Measurements from ENCODE around the gene EMID1.
"Not testable (repeated sequence)": the region's sequence is repeated elsewhere in the genome, so short reads cannot be mapped to it uniquely, and the experiment has no call there.

The EMID1 gene

GRCh38 chr22:29226351-29226981 is 20.8 kb downstream of the EMID1 start:
- in situ Hi-C loops (cut with MboI; ENCODE audit: low sequenced_read_pairs, unreplicated experiment) = loop anchor here (25.0 kb wide), 1 partner anchor 364 kb away; no protein-coding TSS in a partner anchor
- TF ChIP-seq CTCF (IDR thresholded peaks at IDR 0.05; ENCODE audit: borderline replicate concordance, control extremely low read depth, extremely low read depth, insufficient read depth, missing control alignments) = no peak
- no peak for DNase-seq (ENCODE audit: low spot score)

DNA sequence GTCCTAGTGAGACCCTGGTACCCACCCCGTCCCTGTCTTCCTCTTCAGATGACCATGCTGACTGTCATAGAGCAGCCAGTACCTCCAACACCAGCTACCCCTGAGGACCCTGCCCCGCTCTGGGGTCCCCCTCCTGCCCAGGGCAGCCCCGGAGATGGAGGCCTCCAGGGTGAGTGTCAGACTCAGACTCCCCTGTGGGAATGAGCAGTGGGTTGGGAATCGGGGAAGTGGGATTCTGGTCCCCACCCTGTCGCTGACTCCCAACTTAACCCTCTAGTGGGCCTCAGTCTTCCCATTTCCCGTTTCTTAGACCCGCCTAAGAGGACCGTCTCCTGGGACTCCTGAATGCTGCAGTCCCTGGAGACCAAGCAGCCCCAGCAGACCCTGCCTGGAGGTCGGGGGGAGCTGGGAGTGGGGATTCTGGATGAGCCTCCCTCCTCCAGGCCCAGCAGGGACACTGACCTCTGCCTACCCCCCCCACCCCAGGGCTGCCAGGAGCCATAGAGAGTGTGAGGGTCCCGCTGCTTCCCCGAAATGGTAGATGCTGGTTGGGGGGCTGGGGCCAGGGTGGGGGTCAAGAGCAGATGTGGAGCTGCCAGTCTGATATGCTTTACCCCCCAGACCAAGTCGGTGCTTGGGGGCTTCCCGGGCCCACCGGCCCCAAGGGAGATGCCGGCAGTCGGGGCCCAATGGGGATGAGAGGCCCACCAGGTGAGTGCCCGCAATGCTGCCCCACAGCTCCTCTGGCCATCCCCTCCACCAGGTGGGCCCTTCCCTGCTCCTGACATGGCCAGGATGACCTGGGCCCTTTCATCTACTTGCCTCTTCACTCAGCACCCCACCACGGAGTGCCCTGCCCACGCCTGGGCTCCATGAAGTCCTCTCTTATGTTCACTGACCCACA is 25.5 kb downstream of the EMID1 start:
- in situ Hi-C loops (cut with MboI; ENCODE audit: low sequenced_read_pairs, unreplicated experiment) = loop anchor here (25.0 kb wide), 1 partner anchor 369 kb away; no protein-coding TSS in a partner anchor
- no peak for TF ChIP-seq CTCF (IDR thresholded peaks at IDR 0.05; ENCODE audit: borderline replicate concordance, control extremely low read depth, extremely low read depth, insufficient read depth, missing control alignments)
- no peak for DNase-seq (ENCODE audit: low spot score)

GRCh38 chr22:29231971-29232959 is 26.6 kb downstream of the EMID1 start:
- in situ Hi-C loops (cut with MboI; ENCODE audit: low sequenced_read_pairs, unreplicated experiment) = loop anchor here (25.0 kb wide), 1 partner anchor 370 kb away; no protein-coding TSS in a partner anchor
- no peak for DNase-seq (ENCODE audit: low spot score)
- TF ChIP-seq CTCF (IDR thresholded peaks at IDR 0.05; ENCODE audit: borderline replicate concordance, control extremely low read depth, extremely low read depth, insufficient read depth, missing control alignments) = no peak

DNA sequence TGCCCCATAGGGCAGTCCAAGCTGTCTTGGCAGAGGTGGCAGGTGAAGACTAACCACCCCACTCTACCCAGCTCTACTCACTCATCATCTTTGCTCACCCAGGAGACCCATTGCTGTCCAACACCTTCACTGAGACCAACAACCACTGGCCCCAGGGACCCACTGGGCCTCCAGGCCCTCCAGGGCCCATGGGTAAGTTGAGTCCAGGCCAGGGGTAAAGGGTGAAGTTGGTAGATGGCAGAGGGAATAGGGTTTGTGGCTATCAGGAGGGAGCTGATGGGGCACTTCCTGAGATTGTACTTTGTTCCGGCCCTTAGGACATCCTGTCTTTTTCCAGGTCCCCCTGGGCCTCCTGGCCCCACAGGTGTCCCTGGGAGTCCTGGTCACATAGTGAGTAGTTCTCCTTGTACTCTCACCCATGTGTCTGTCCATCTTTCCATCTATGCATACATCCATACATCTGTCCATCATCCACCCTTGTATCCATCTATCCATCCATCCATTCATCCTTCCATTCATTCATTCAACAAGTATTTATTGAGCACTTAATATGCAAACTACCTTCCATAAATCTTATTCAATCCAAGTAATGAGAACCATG is 27.7 kb downstream of the EMID1 start:
- TF ChIP-seq CTCF (IDR thresholded peaks at IDR 0.05; ENCODE audit: borderline replicate concordance, control extremely low read depth, extremely low read depth, insufficient read depth, missing control alignments) = no peak
- in situ Hi-C loops (cut with MboI; ENCODE audit: low sequenced_read_pairs, unreplicated experiment) = loop anchor here (25.0 kb wide), 1 partner anchor 371 kb away; no protein-coding TSS in a partner anchor
- no peak for DNase-seq (ENCODE audit: low spot score)

- not testable (repeated sequence) for DNase-seq (ENCODE audit: low spot score)
- in situ Hi-C loops (cut with MboI; ENCODE audit: low sequenced_read_pairs, unreplicated experiment) = loop anchor here (10.0 to 25.0 kb wide), 2 partner anchors 86 to 378 kb away; no protein-coding TSS in a partner anchor
Observed at GRCh38 chr22:29240481-29240880, 34.8 kb downstream of the EMID1 start.

DNA sequence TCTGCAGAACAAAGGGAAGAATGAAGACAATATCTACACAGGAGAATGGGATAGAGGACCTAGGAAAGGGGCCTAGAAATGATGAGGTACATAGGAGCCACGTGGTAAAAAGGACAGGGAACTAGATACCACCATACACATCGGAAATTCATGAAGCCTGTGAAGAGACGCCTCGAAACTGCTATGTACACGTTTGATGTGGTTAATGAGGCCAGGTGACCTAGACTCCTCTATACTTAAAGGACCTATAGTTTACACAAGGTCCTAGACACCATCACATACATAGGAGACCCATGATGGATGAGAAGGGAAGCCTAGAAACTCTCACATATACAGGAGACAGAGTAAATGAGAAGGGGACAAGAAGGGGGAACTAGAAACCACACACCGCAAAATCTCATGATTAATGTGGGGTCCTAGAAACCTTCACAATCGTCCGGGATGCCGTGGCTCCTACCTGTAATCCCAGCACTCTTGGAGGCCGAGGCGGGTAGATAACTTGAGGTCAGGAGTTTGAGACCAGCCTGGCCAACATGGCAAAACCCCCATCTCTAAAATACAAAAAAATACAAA is 38.3 kb downstream of the EMID1 start:
- in situ Hi-C loops (cut with MboI; ENCODE audit: low sequenced_read_pairs, unreplicated experiment) = loop anchor here (10.0 to 25.0 kb wide), 2 partner anchors 89 to 382 kb away; no protein-coding TSS in a partner anchor
- DNase-seq (ENCODE audit: low spot score) = no peak
- no peak for TF ChIP-seq CTCF (IDR thresholded peaks at IDR 0.05; ENCODE audit: borderline replicate concordance, control extremely low read depth, extremely low read depth, insufficient read depth, missing control alignments)
